WTC11 (cell line): ENCODE measurements around the gene ITPKB.

Experiments used
- ARID4B ChIP-seq: sonication (generic); formaldehyde crosslinking; IDR thresholded peaks from 2 replicates; pipeline ENCODE4 v1.8.0; 2023; ENCODE audit warnings: missing genetic modification reagents, mild to moderate bottlenecking, borderline replicate concordance
- ATF1 ChIP-seq: sonication (generic); formaldehyde crosslinking; IDR thresholded peaks from 2 replicates; pipeline ENCODE4 v1.8.1; 2023; ENCODE audit warnings: mild to moderate bottlenecking, moderate library complexity, missing genetic modification reagents
- PRDM15 ChIP-seq: sonication (generic); formaldehyde crosslinking; IDR thresholded peaks from 2 replicates; pipeline ENCODE4 v1.8.0; 2022; ENCODE audit warnings: missing genetic modification reagents
- RORB ChIP-seq: fragments of 250-450 bp; sonication (Bioruptor Pico); IDR thresholded peaks from 2 replicates; pipeline ENCODE4 v1.9.0; 2021; ENCODE audit warnings: mild to moderate bottlenecking
- TF ChIP-seq, protein P1 (sequence below): sonication (generic); formaldehyde crosslinking; IDR thresholded peaks from 2 replicates; pipeline ENCODE4 v1.8.1; 2023; ENCODE audit warnings: mild to moderate bottlenecking, moderate library complexity, missing genetic modification reagents
- TF ChIP-seq, protein P2 (sequence below): fragments of 200-600 bp; IDR thresholded peaks from 2 replicates; pipeline ENCODE4 v1.8.0; 2022; ENCODE audit warnings: antibody characterized with exemption
- TF ChIP-seq, protein P3 (sequence below): sonication (generic); formaldehyde crosslinking; IDR thresholded peaks from 2 replicates; pipeline ENCODE4 v1.8.0; 2022; ENCODE audit warnings: mild to moderate bottlenecking, missing genetic modification reagents

DNA sequence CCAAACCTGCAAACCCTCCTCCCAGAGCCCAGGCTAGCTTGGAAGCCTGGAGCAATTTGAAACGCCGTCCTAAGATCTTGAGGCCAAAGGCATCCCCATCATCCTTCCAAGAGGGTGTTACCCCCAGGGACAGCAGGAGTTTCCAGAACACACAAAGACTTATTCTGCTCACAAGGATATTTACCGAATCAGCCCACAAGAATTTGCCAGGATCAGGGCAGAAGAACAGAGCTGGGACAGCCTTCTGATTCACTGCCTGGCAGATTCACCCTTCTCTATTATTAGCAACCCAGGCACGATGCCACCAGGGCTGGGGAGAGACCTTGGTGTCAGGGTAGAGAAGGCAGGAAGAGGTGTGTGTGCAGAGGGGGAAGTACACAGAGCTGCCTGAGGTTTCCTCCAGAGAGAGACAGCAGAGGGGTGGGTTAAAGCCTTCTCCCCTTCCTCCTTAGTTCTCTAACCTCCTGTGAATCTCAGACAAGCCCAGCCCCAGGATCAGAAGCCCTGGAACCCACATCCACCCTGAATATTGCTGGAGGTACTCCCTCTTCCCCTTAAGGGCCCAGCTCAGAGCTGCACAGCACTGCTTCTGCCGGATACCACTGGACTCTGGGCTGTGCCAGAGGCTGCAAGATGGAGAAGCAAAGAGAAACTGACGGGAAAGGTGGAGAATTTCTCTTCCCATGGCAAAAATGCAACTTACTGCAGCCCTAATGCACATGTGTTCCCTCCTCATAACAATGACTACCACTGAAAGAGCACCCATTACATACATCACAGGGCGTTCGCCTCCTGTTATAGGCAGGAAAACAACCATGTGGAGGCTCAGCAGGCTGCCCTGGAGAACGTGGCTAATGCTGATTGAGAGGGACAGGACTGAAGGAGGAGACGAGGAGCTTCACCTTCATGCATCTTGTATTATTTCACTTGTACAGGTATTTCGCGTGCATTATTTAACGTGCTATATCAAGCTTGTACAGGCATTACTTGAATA lies 61.8 kb downstream of the ITPKB start:
- TF ChIP-seq RORB (CRISPR knock-in tag) (no peak), PRDM15 (CRISPR knock-in tag) (no peak), ATF1 (CRISPR knock-in tag) (no peak), ARID4B (CRISPR knock-in tag) (no peak)
- TF ChIP-seq, protein P1, sequence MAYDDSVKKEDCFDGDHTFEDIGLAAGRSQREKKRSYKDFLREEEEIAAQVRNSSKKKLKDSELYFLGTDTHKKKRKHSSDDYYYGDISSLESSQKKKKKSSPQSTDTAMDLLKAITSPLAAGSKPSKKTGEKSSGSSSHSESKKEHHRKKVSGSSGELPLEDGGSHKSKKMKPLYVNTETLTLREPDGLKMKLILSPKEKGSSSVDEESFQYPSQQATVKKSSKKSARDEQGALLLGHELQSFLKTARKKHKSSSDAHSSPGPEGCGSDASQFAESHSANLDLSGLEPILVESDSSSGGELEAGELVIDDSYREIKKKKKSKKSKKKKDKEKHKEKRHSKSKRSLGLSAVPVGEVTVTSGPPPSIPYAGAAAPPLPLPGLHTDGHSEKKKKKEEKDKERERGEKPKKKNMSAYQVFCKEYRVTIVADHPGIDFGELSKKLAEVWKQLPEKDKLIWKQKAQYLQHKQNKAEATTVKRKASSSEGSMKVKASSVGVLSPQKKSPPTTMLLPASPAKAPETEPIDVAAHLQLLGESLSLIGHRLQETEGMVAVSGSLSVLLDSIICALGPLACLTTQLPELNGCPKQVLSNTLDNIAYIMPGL: no peak
- TF ChIP-seq, protein P2, sequence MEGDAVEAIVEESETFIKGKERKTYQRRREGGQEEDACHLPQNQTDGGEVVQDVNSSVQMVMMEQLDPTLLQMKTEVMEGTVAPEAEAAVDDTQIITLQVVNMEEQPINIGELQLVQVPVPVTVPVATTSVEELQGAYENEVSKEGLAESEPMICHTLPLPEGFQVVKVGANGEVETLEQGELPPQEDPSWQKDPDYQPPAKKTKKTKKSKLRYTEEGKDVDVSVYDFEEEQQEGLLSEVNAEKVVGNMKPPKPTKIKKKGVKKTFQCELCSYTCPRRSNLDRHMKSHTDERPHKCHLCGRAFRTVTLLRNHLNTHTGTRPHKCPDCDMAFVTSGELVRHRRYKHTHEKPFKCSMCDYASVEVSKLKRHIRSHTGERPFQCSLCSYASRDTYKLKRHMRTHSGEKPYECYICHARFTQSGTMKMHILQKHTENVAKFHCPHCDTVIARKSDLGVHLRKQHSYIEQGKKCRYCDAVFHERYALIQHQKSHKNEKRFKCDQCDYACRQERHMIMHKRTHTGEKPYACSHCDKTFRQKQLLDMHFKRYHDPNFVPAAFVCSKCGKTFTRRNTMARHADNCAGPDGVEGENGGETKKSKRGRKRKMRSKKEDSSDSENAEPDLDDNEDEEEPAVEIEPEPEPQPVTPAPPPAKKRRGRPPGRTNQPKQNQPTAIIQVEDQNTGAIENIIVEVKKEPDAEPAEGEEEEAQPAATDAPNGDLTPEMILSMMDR: no peak
- TF ChIP-seq, protein P3, sequence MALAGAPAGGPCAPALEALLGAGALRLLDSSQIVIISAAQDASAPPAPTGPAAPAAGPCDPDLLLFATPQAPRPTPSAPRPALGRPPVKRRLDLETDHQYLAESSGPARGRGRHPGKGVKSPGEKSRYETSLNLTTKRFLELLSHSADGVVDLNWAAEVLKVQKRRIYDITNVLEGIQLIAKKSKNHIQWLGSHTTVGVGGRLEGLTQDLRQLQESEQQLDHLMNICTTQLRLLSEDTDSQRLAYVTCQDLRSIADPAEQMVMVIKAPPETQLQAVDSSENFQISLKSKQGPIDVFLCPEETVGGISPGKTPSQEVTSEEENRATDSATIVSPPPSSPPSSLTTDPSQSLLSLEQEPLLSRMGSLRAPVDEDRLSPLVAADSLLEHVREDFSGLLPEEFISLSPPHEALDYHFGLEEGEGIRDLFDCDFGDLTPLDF (CRISPR knock-in tag): no peak
